Pulmonary artery endothelial cell (primary cell): ENCODE measurements around the gene TMEM119. TPM values are rescaled to one million over a fixed set of nuclear protein-coding genes. Genes with fewer than 3 reads are reported as not detected.
"Not testable (repeated sequence)": the region's sequence is repeated elsewhere in the genome, so short reads cannot be mapped to it uniquely, and the experiment has no call there.

Experiments used
- DNase-seq: peaks from one replicate; pipeline ENCODE4 v3.0.0-alpha.2; 2011; ENCODE audit warnings: low read depth, low spot score
- total RNA-seq: library from RNA; depleted of rRNA; stranded (reverse); fragments of >200 nt; gene quantifications from 2 replicates; pipeline ENCODE4 v1.2.3, GENCODE V29; 2014

Gene TMEM119
- total RNA-seq, 1 donor from 2014 or later = not detected

DNA sequence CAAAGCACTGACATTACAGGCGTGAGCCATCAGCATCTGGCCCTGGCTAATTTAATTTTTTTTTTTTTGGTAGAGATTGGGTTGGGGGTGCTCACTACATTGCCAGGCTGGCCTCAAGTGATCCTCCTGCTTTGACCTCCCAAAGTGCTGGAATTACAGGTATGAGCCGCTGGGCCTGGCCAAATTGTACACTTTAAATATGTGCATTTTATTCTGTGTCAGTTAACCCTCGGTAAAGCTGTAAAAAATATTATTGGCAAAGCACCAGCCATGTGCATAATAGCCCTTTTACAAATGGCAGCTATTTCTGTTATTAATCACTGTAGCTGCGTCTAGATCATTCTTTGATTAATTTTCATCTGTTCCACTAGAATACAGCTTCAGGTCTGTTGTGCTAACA is 12.0 kb downstream of the TMEM119 start:
- no peak for DNase-seq

DNA sequence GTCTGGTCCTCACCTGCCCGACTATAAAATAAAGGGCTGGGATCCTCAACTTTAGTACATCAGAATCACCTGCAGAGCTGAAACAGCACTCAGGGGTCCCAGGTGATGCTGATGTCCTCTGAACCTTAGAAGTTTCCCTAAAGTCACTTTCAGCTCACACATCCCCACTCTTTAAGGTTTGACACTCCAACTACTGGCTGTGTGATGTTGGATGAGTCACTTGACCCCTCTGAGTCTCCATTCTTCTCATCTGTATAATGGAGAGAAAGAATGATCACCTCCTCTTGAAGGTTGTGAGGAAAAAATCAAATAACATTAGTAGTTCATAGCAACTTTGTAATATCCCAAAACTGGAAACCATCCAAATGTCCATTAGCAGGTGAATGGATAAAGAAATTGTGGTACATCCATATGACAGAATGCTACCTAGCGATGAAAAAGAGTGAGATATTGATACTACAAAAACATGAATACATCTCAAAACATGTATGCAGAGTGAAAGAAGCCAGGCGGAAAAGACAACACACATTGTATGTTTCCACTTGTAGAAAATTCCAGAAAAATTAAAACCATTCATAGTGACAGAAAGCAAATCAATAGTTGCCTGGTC is 13.3 kb downstream of the TMEM119 start:
- DNase-seq = no peak

DNA sequence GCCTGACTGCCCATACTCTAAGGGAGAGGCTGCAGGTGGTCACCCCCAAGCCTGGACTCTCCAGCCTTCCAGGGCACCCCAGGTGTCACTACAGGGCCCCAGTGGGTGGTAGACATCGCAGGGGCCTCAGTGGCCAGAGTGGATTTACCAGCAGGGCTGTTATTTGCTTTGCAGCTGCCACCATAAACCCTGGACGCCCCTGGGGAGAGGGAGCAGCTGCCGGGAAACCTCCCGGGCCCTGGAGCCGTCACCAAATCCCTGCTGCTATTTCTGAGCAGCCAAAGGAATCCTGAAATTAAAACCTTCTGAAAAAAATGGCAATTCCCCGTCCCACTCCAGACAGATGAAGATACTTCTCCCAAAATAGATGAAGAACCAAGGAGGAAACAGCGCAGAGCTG is 13.9 kb downstream of the TMEM119 start:
- no peak for DNase-seq

DNA sequence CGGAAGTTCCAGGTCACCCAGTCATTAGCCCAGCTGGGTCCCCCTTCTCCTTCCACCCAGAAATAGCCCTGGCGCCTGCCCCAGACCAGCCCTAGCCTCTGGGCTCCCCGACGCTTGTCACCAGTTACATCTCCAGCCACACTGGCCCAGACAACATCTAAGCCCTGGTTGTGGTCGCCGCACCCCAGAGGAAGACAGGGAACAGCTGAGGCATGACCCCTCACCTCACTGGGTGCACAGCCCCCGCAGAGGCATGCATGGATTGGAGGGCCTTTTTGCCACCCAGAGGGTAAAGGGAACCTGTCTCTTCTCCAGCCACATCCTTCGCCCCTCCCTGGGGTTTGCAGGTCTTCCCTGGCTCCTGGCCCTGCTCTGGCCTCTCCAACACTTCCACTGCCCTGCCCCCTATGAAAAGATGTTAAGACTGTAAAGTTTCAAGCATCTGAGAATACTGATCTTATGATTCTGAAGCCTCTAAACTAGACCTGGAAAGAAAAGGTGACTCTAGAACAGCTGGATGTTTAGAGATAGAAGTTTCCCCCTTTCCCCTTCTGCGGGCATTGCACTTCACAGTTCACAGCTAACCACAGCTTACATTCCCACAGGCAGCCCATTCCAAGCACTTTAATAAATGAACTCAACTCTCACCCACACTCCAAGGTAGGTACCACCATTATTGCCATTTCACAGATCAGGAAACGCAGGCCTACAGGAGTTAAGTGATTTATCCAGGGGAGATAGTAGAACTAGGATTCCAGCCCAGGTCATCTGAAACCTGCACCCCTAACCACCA is 14.7 kb downstream of the TMEM119 start:
- DNase-seq = no peak

DNA sequence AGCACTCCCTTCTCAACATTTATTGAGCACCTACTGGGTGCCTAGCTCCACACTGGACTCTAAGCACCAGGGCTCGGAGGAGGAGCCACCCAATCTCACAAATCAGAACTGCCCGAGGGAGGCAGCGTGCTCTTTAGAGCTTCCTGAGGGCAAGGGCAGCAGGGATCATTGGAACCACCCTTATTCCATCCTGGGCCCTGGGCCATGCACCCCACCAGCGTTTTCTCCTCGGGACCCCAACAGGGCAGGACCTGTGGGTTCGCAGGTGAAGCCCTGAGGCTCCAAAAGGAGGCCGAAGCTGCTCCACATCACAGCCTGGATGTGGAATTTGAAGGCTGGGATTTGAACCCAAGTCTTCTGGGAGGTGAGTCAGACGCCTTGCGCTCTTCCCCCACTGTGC is 15.4 kb downstream of the TMEM119 start:
- DNase-seq = no peak

DNA sequence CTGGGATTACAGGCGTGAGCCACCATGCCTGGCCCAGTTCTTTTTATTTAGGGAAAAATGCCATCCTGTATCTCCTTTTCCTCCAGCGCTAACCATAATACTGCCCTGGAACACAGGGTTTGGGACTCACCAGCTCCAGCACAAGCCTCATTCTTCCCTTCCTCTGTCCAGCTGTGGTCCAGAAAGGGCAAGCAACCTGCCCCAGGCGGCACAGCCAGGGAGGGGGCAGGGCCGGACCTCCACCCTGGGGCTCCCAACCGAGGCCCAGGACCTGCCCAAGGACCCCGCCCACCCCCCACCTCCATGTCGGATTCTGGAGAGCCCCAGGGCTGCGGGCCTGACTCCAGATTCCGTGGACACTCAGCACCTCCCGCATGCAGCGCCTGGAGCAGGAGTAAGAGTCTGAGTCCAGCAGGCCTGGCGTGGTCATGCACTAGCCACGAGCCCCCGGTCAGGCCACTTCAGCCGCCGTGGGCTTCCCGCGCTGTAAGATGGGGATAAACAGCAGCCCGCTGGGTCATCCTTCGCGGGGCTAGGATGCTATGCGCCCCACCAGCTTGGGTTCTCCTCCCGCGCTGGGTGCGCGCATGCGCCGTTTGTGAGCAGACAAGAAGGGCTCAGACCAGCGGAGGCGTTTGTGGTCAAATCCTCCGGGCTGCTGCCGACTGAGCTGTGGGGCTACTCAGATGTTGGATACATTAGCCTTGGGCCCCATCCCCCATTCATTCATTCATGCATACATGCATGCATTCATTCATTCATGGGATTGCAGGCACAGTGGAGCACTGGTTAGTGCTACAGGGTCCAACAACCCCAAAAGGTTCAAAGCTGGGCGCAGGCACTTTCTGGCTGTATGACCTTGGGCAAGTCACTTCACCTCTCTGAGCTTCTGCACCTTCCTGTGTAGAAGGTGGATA is 16.3 kb downstream of the TMEM119 start:
- no peak for DNase-seq

DNA sequence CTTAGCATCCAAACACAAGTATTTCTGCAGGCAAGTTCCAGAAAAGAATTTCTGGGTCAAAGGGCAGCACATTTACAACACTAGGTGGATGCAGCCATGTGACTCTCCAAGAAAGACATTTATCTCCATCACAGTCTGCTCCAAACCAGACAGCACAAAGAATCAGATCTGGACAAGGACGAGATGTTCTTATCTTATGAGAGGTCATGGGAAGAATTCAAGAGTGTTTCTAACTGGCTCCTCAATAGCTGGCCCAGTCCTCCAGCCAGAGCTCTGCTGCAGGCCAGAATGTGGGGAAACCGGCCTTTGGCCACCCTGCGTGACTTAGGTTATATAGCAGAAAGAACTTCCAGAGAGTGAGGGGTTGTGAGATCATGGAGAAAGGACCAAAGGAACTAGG is 17.4 kb downstream of the TMEM119 start:
- no peak for DNase-seq

DNA sequence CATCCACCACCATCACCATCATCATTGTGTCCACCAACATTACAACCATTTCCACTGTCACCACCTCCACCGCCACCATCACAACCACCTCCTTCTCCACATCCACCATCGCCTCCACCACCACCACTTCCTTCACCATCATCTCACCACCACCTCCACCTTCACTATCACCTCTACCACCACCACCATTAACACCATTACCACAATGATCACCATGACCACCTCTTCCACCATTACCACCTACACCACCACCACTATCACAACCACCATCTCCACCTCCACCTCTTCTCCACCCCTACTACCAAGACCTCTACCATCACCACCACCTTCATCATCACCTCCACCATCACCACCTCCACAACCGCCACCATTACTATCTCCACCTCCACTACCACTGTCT is 19.1 kb downstream of the TMEM119 start:
- DNase-seq = no peak

DNA sequence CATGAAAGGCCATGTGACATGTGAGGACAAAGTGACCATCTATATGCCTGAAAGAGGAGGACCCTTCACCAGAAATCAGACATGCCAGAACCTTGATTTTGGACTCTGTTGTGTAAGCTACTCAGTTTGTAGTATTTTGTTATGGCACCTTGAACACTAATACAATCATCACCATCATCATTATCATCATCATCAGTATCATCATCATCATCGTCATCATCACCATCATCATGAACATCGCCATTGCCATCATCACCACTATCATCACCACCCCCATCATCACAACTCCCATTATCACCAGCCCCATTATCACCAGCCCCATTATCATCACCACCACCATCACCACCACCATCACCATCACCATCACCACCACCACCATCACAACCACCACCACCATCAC is 19.6 kb downstream of the TMEM119 start:
- DNase-seq = no peak

DNA sequence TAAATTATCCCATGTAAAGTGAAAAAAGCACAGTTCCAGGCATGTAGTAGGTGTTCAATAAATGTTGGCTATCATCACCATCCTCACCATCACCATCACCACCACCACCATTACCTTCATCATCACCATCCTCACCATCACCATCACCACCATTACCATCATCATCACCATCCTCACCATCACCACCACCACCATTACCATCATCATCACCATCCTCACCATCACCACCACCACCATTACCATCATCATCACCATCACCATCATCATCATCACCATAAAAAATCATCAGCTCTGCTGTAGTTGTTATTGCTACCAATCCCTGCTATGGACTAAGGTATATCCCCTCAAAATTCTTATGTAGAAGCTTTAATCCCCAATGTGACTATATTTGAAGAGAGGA is 20.4 kb downstream of the TMEM119 start:
- DNase-seq = no peak

DNA sequence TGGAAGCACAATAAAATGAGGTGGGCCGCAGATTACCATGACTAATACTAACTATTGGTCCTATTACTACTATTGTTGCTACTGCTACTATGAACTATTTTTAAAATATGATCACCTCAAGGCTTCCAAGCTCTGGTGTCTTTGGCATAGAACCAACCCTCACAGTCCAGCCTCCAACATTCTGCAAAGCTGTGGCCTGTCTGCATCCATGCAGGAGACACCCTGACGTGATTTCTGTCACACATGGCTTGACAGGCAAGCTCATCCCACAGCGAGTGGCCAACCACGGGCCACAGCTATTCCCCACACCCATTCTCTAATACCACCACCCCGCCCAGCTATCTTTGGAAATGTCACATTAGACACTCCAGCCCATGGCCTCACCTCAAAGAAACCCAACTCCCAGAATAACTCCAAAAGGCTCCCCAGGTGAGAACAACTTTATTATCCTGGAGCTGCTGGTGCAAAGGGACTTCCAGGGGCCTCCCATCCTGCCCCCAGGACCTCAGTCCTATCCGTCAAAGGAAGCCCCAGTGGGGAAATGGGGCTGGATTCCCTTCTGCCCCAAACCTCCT is 21.1 kb downstream of the TMEM119 start:
- no peak for DNase-seq

DNA sequence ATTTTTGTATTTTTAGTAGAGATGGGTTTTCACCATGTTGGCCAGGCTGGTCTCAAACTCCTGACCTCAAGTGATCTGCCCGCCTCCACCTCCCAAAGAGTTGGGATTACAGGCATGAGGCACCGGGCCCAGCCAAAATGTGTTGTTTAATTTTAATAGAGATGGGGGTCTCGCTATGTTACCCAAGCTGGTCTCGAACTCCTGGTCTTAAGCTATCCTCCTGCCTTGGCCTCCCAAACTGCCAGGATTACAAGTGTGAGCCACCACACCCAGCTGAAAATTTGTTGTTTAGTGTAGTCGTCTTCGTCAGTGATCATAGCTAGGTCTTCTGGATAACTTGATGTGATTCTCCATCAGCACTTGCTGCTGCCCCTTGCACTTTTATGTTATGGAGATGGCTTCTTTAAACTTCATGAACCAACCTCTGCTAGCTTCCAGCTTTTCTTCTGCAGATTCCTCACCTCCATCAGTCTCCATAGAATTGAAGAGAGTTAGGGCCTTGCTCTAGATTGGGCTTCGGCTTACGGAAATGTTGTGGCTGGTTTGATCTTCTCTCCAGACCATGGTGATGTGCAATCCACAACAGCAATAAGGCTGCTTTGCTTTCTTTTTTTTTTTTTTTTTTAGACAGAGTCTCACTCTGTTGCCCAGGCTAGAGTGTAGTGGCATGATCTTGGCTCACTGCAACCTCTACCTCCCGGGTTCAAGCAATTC is 22.5 kb downstream of the TMEM119 start:
- DNase-seq = no peak

DNA sequence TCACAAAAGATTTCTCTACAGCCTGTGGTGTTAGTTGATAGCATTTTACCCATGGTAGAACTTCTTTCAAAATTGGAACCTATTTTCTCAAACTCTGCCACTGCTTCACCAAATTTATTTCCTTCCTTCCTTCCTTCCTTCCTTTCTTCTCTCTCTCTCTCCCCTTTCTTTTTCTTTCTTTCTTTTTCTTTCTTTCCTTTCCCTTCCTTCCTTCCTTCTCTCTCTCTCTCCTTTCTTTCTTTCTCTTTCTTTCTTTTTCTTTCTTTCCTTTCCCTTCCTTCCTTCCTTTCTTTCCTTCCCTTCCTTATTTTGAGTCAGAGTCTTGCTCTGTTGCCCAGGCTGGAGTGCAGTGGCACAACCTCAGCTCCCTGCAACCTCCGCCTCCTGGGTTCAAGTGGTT is 23.6 kb downstream of the TMEM119 start:
- not testable (repeated sequence) for DNase-seq

DNA sequence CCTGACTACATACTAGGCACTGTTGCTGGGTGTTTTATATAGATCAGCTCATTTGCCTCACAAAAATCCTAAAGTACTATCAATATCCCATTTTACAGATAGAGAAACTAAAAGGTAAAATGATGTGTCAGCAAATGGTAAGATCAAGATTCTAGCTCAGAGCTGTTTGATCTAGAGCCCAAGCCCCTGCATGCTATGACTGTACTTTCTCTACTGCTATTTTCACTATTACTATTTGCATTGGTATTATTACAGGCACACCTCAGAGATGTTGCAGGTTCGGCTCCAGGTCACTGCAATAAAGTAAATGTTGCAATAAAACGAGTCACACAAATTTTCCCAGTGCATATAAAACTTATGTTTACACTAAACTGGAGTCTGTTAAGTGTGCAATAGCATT is 24.6 kb downstream of the TMEM119 start:
- no peak for DNase-seq

DNA sequence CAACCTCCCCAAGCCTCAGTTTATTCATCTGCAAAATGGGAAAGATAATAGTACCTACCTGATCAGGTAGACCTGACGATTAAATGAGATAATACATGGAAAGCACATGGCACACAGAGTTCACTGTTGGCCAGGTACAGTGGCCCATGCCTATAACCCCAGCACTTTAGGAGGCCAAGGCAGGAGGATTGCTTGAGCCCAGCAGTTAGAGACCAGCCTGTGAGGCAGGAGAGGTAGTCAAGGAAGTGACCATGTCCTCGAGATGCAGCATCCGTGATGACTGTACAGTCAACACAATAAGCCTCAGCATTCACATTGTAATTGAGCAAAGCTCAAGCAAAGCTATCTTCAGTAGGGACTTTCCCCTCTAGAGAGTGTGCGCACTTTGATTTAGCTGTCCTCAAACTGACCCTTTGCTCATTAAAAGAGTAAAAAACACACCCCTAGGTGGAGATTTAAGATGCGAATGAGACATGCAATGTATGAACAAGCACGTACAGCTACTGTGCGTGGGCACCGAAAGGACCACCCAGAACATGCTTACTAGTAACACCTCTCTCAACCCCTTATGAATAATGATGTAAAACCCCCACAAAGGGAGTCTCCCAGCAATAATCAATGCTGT is 25.6 kb downstream of the TMEM119 start:
- DNase-seq = no peak

DNA sequence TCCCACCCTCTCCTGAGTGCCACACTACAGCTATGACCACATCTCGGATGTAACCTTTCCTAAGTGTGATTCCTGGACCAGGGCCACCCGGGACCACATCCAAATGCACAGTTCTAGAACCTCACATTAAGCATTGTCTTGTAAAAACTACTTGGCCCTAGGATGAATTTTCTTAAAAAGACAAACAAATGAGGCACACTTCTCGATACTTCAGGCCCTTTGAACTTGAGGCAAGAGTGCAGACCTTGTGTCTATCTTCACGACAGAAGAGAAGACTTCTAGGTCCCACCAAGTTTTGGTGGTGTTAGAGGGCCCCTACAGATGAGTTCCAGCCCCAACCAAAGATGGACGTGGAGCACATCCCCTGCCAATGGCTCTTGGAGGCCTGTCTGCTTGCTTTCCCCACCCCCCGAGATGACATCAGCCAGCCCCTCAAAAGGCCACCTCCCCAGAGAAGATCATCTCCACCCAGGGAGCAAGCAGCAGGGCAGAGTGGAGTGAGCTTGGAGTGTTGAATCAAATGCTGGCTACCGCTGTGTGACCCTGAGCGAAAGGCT is 26.2 kb downstream of the TMEM119 start:
- no peak for DNase-seq

DNA sequence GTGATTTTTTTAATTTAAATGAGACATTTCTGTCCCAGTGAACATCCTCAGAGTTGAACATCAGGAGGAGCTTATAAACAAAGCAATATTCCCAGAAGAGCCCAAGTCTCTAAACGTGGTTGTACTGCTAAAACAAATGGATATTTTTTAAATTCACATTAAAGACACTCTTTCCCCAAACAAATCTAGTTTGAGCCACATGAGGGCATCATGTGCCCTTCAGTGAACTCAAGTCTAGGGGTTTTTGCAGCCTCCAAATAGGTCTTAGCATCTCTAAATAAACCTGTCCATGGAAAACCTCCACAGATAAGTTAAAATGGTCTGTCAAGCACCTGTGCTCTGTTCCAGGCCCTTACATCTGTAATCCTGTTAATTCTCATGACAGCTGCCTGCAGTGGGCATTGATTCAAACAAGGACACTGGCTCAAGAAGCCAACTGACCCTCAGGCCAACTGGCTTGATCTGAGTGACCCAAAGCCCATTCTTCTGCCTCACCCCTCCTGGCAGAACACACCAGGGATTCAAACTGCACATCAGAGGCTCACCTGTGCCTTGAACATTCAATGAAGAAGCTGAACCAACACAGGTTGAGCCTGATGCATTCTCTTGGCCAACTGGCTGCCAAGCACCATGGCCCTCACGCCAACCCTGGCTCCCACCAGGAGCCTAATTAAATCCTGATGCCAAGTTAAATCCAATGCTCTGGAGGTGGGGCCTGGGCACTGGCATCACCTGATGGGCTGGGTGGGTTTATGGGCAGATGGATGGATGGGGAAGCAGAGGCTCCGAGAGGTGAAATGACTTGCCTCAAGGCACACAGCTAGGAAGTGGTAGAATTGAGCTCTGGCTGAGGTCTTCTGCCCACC is 26.9 kb downstream of the TMEM119 start:
- DNase-seq = no peak

DNA sequence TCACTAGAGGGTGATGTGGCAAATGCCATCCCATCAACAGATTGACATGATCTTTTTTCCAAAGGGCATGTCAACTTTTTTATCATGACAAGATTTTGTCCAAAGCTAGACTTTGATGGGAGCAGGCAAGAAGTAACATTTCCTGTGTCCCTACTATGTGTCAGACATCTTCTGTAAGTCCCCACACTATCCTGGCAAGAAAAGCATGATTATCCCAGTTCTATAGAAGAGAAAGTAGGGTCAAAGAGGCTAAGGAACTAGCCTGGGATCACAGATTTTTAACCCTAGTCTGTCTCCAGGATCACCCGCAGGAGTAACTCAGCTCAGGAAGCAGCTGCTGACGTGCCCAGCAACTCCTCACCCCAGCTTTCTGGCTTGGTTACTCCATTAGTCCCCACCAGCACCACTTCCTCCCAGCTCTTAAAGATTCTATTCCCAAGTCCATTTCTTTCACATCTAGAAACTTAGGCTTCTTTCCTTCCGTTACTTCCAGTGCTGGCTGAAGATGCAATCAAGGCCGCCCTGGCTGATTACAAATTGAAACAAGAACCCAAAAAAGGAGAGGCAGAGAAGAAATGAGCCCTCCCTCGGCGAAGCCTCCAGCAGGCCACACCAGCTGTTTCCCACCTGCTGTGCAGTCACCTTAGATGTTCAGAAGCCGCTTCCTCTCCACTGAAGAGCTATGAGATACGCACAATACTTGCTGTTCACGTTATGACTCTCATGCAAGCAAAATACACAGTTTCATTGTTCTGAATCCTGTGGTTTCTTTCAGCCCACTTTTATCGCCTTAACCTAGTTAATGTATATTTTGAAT is 29.3 kb downstream of the TMEM119 start:
- no peak for DNase-seq
